H1 (cell line): ENCODE data around the gene DCBLD1. TPM values are rescaled to one million over a fixed set of nuclear protein-coding genes. Genes with fewer than 3 reads are reported as not detected.

Source experiments
- CHD7 ChIP-seq: fragments of 300-600 bp; sonication (generic); IDR thresholded peaks from 2 replicates; pipeline ENCODE4 v1.7.1; 2012; ENCODE audit warnings: low read length, moderate library complexity, mild to moderate bottlenecking, inconsistent platforms; ENCODE audit not compliant: insufficient replicate concordance
- CTBP2 ChIP-seq: IDR thresholded peaks from 2 replicates; pipeline ENCODE4 v1.7.0; 2011; ENCODE audit warnings: borderline replicate concordance, mild to moderate bottlenecking, moderate library complexity, mixed read lengths, low read length; ENCODE audit not compliant: insufficient read depth, insufficient read length
- GABPA ChIP-seq: IDR thresholded peaks from 2 replicates; pipeline ENCODE4 v1.6.1; 2011; ENCODE audit warnings: mild to moderate bottlenecking, low read length, moderate library complexity, borderline replicate concordance; ENCODE audit not compliant: insufficient read depth
- HDAC2 ChIP-seq, 2 experiments: fragments of 300-600 bp in 1 of 2; sonication (generic) in 1 of 2; IDR thresholded peaks; 2 replicates each; pipeline ENCODE4 v1.6.1; 2011 to 2012; ENCODE audit warnings: low read depth in 2 of 2, low read length in 2 of 2, mild to moderate bottlenecking in 2 of 2, moderate library complexity in 2 of 2, borderline replicate concordance in 1 of 2, inconsistent platforms in 1 of 2
- JUN ChIP-seq: IDR thresholded peaks from 2 replicates; pipeline ENCODE4 v1.6.1; 2011; ENCODE audit warnings: low read depth, mild to moderate bottlenecking, improper control_type of control experiment, low read length
- JUND ChIP-seq: IDR thresholded peaks from 2 replicates; pipeline ENCODE4 v1.6.1; 2011; ENCODE audit warnings: mild to moderate bottlenecking, improper control_type of control experiment, low read length
- KDM5A ChIP-seq: fragments of 200-600 bp; IDR thresholded peaks from 2 replicates; pipeline ENCODE4 v1.7.1; 2012; ENCODE audit warnings: mild to moderate bottlenecking, low read length, inconsistent platforms, mixed read lengths
- MAFK ChIP-seq: IDR thresholded peaks from 2 replicates; pipeline ENCODE4 v1.6.1; 2012; ENCODE audit warnings: low read depth, mild to moderate bottlenecking, improper control_type of control experiment, low read length
- NRF1 ChIP-seq: IDR thresholded peaks from 2 replicates; pipeline ENCODE4 v1.6.1; 2011; ENCODE audit warnings: mild to moderate bottlenecking, low read depth, low read length, improper control_type of control experiment
- SRF ChIP-seq: IDR thresholded peaks from 2 replicates; pipeline ENCODE4 v1.6.1; 2011; ENCODE audit warnings: mild to moderate bottlenecking, low read depth, low read length, moderate library complexity
- polyA plus RNA-seq, 7 experiments: library from polyadenylated mRNA; depleted of rRNA in 3 of 7; stranded (reverse) in 5 of 7; unstranded in 2 of 7; fragments of >200 nt in 5 of 7; fragments of 200-250 nt in 2 of 7; gene quantifications; 1 replicate in 5 of 7; 2 replicates in 1 of 7; 4 replicates in 1 of 7; pipeline versions ENCODE4 v1.2.1 to v1.2.3, GENCODE V29; 2011 to 2013; ENCODE audit warnings: missing spikeins in 2 of 7, mixed read lengths in 2 of 7
- total RNA-seq: library from RNA; stranded (reverse); fragmentation: NEBNext Ultra II Directional; extraction: Animal tissue kit (Norgen Biotek cat#: 25700); gene quantifications from 2 replicates; pipeline ENCODE4 v1.2.1, GENCODE V29; 2021

DCBLD1 gene
- total and polyA plus RNA-seq, 2 of the 8 experiments (the other 6 are each of a cell fraction or from before 2014, with no cell fraction given): 3.9 to 11.2 TPM

- TF ChIP-seq CHD7 (no peak), SRF (no peak), JUN (no peak), GABPA (no peak), JUND (no peak), CTBP2 (no peak), HDAC2 (IDR thresholded peaks at IDR 0.05; ENCODE audit: borderline replicate concordance in 1 of 2, low read depth in 2 of 2, low read length in 2 of 2) (no peak), KDM5A (no peak), MAFK (no peak), NRF1 (no peak)
- TF ChIP-seq, all 59 proteins: peak for 0
Measured at GRCh38 chr6:117505311-117505710, 22.8 kb downstream of the DCBLD1 start (continued).
